ENCODE data around the gene VHLL.

The VHLL gene

GRCh38 chr1:156310962-156311361 is 11.9 kb upstream of the VHLL start:
- TF ChIP-seq CTCF (IDR thresholded peaks at IDR 0.05; ENCODE audit: insufficient read depth, low read depth, low read length, missing control alignments) = no peak

GRCh38 chr1:156308078-156308477 is 9.0 kb upstream of the VHLL start:
- no peak for DNase-seq (ENCODE audit: low read depth)
- no peak for TF ChIP-seq CTCF (IDR thresholded peaks at IDR 0.05; ENCODE audit: insufficient read depth, low read depth, low read length, missing control alignments)
- H3K4me3 ChIP-seq (ENCODE audit: low read depth, low read length) = no peak overlapping the region

More at GRCh38 chr1:156310962-156311361, 11.9 kb upstream of the VHLL start:
- no peak overlapping the region for H3K4me3 ChIP-seq (ENCODE audit: low read depth, low read length)
- DNase-seq (ENCODE audit: low read depth) = no peak

GRCh38 chr1:156305215-156305614 is 6.1 kb upstream of the VHLL start:
- TF ChIP-seq CTCF (IDR thresholded peaks at IDR 0.05; ENCODE audit: insufficient read depth, low read depth, low read length, missing control alignments) = no peak
- no peak for DNase-seq (ENCODE audit: low read depth)
- H3K4me3 ChIP-seq (ENCODE audit: low read depth, low read length) = no peak overlapping the region

GRCh38 chr1:156303241-156303640 is 4.1 kb upstream of the VHLL start:
- DNase-seq (ENCODE audit: low read depth) = no peak
- no peak for TF ChIP-seq CTCF (IDR thresholded peaks at IDR 0.05; ENCODE audit: insufficient read depth, low read depth, low read length, missing control alignments)
- H3K4me3 ChIP-seq (ENCODE audit: low read depth, low read length) = no peak overlapping the region

GRCh38 chr1:156295391-156295947 is 3.6 kb downstream of the VHLL start, which contains the start of gene GLMP:
TSS of gene GLMP (minus strand) at chr1:156295679. CDS start at chr1:156295645, 34 bp downstream.
- H3K4me3 ChIP-seq (ENCODE audit: low read depth, low read length) = peak within 1 kb of the TSS; percentile 99
- no peak for TF ChIP-seq CTCF (IDR thresholded peaks at IDR 0.05; ENCODE audit: insufficient read depth, low read depth, low read length, missing control alignments)
- peak; percentile 59 for DNase-seq (ENCODE audit: low read depth)

- no peak for DNase-seq (ENCODE audit: low read depth)
- no peak for TF ChIP-seq CTCF (IDR thresholded peaks at IDR 0.05; ENCODE audit: insufficient read depth, low read depth, low read length, missing control alignments)
- no peak overlapping the region for H3K4me3 ChIP-seq (ENCODE audit: low read depth, low read length)
Observed at GRCh38 chr1:156293895-156294294, 5.2 kb downstream of the VHLL start.

GRCh38 chr1:156293098-156293434 is 6.0 kb downstream of the VHLL start:
- no peak for DNase-seq (ENCODE audit: low read depth)
- no peak overlapping the region for H3K4me3 ChIP-seq (ENCODE audit: low read depth, low read length)
- no peak for TF ChIP-seq CTCF (IDR thresholded peaks at IDR 0.05; ENCODE audit: insufficient read depth, low read depth, low read length, missing control alignments)
